CD4-positive, alpha-beta T cell treated with Interleukin-10 for 1 hour (primary cell): ENCODE results near the gene GIPC1.
"Not testable (repeated sequence)": the region's sequence is repeated elsewhere in the genome, so short reads cannot be mapped to it uniquely, and the experiment has no call there.

ENCODE experiments used
- DNase-seq: peaks from one replicate; pipeline ENCODE4 v3.0.0-alpha.2; 2020

The GIPC1 gene

GRCh38 chr19:14470031-14470876 lies 25.7 kb downstream of the GIPC1 start:
- no peak for DNase-seq

- DNase-seq: no peak
These were observed 28.1 kb downstream of the GIPC1 start for GRCh38 chr19:14467816-14468215.

- DNase-seq: no peak
These were observed 28.5 kb downstream of the GIPC1 start for GRCh38 chr19:14467391-14467790.

GRCh38 chr19:14463747-14464146 lies 32.2 kb downstream of the GIPC1 start:
- no peak for DNase-seq

GRCh38 chr19:14462401-14462800 lies 33.5 kb downstream of the GIPC1 start:
- not testable (repeated sequence) for DNase-seq

- no peak for DNase-seq
These were observed 35.0 kb downstream of the GIPC1 start for GRCh38 chr19:14460935-14461334.

GRCh38 chr19:14459703-14460102 lies 36.2 kb downstream of the GIPC1 start:
- peak; percentile 61 for DNase-seq

GRCh38 chr19:14452303-14452702 lies 43.6 kb downstream of the GIPC1 start:
- DNase-seq: not testable (repeated sequence)

- DNase-seq: no peak
These were observed 45.1 kb downstream of the GIPC1 start for GRCh38 chr19:14450876-14451275.

- DNase-seq: peak; percentile 79
These were observed 45.6 kb downstream of the GIPC1 start for GRCh38 chr19:14450168-14450874.

- no peak for DNase-seq
These were observed 46.6 kb downstream of the GIPC1 start for GRCh38 chr19:14449321-14449720.

GRCh38 chr19:14446336-14447036 lies 49.4 kb downstream of the GIPC1 start:
- no peak for DNase-seq

- DNase-seq: no peak
These were observed 52.2 kb downstream of the GIPC1 start for GRCh38 chr19:14443632-14444216.

GRCh38 chr19:14442891-14443631 lies 52.9 kb downstream of the GIPC1 start:
- DNase-seq: no peak

- no peak for DNase-seq
These were observed 54.6 kb downstream of the GIPC1 start for GRCh38 chr19:14441041-14441938.

- DNase-seq: peak; percentile 79
These were observed 55.9 kb downstream of the GIPC1 start for GRCh38 chr19:14440049-14440448.

- DNase-seq: no peak
These were observed 56.9 kb downstream of the GIPC1 start for GRCh38 chr19:14439014-14439413.

- DNase-seq: no peak
These were observed 58.3 kb downstream of the GIPC1 start for GRCh38 chr19:14437578-14438140.

GRCh38 chr19:14435320-14436050 lies 60.4 kb downstream of the GIPC1 start:
- no peak for DNase-seq
